Measurements from ENCODE around the gene RNPEPL1.

The RNPEPL1 gene

GRCh38 chr2:240578488-240578887 lies 10.2 kb downstream of the RNPEPL1 start:
- Histone ChIP-seq H3K27me3 (ENCODE audit: control insufficient read depth in 1 of 2, insufficient read depth in 2 of 2, low read length in 2 of 2) (no peaks in the 10 kb centered on the region), H3K36me3 (ENCODE audit: control insufficient read depth in 2 of 2, insufficient read depth in 2 of 2, low read length in 2 of 2) (peaks cover 0 to 17% of the 10 kb centered on the region in 2 donors), H3K9ac (ENCODE audit: low read length in 2 of 2) (no peak overlapping the region), H3K27ac (ENCODE audit: low read length) (no peak overlapping the region), H3K9me3 (ENCODE audit: control insufficient read depth in 2 of 2, low read length in 2 of 2) (no peaks in the 10 kb centered on the region), H3K4me3 (ENCODE audit: low read length in 2 of 2) (no peak overlapping the region), H3K4me1 (ENCODE audit: control insufficient read depth, insufficient read depth, low read length) (peaks cover 4% of the 10 kb centered on the region)

- Histone ChIP-seq H3K27me3 (ENCODE audit: control insufficient read depth in 1 of 2, insufficient read depth in 2 of 2, low read length in 2 of 2) (no peaks in the 10 kb centered on the region), H3K4me1 (ENCODE audit: control insufficient read depth, insufficient read depth, low read length) (peaks cover 8% of the 10 kb centered on the region), H3K9ac (ENCODE audit: low read length in 2 of 2) (no peak overlapping the region), H3K9me3 (ENCODE audit: control insufficient read depth in 2 of 2, low read length in 2 of 2) (no peaks in the 10 kb centered on the region), H3K36me3 (ENCODE audit: control insufficient read depth in 2 of 2, insufficient read depth in 2 of 2, low read length in 2 of 2) (peaks cover 0 to 17% of the 10 kb centered on the region in 2 donors), H3K27ac (ENCODE audit: low read length) (no peak overlapping the region), H3K4me3 (ENCODE audit: low read length in 2 of 2) (no peak overlapping the region)
These were observed 10.9 kb downstream of the RNPEPL1 start for GRCh38 chr2:240579071-240579762.

- Histone ChIP-seq H3K36me3 (ENCODE audit: control insufficient read depth in 2 of 2, insufficient read depth in 2 of 2, low read length in 2 of 2) (peaks cover 0 to 12% of the 10 kb centered on the region in 2 donors), H3K9me3 (ENCODE audit: control insufficient read depth in 2 of 2, low read length in 2 of 2) (no peaks in the 10 kb centered on the region), H3K4me3 (ENCODE audit: low read length in 2 of 2) (no peak overlapping the region), H3K9ac (ENCODE audit: low read length in 2 of 2) (no peak overlapping the region), H3K27me3 (ENCODE audit: control insufficient read depth in 1 of 2, insufficient read depth in 2 of 2, low read length in 2 of 2) (no peaks in the 10 kb centered on the region), H3K4me1 (ENCODE audit: control insufficient read depth, insufficient read depth, low read length) (peaks cover 15% of the 10 kb centered on the region), H3K27ac (ENCODE audit: low read length) (no peak overlapping the region)
These were observed 11.7 kb downstream of the RNPEPL1 start for GRCh38 chr2:240579771-240580614.

- Histone ChIP-seq H3K27ac (ENCODE audit: low read length) (no peak overlapping the region), H3K9me3 (ENCODE audit: control insufficient read depth in 2 of 2, low read length in 2 of 2) (no peaks in the 10 kb centered on the region), H3K4me1 (ENCODE audit: control insufficient read depth, insufficient read depth, low read length) (peaks cover 23% of the 10 kb centered on the region), H3K4me3 (ENCODE audit: low read length in 2 of 2) (no peak overlapping the region), H3K27me3 (ENCODE audit: control insufficient read depth in 1 of 2, insufficient read depth in 2 of 2, low read length in 2 of 2) (no peaks in the 10 kb centered on the region), H3K36me3 (ENCODE audit: control insufficient read depth in 2 of 2, insufficient read depth in 2 of 2, low read length in 2 of 2) (peaks cover 0 to 10% of the 10 kb centered on the region in 2 donors), H3K9ac (ENCODE audit: low read length in 2 of 2) (no peak overlapping the region)
These were observed 13.5 kb downstream of the RNPEPL1 start for GRCh38 chr2:240581811-240582210.

GRCh38 chr2:240582781-240583180 lies 14.5 kb downstream of the RNPEPL1 start:
- H3K36me3 ChIP-seq (ENCODE audit: control insufficient read depth in 2 of 2, insufficient read depth in 2 of 2, low read length in 2 of 2) = peaks cover 0 to 6% of the 10 kb centered on the region in 2 donors
- H3K27ac ChIP-seq (ENCODE audit: low read length) = no peak overlapping the region
- no peaks in the 10 kb centered on the region for H3K27me3 ChIP-seq (ENCODE audit: control insufficient read depth in 1 of 2, insufficient read depth in 2 of 2, low read length in 2 of 2)
- H3K4me3 ChIP-seq (ENCODE audit: low read length in 2 of 2) = no peak overlapping the region
- no peak overlapping the region for H3K9ac ChIP-seq (ENCODE audit: low read length in 2 of 2)
- H3K9me3 ChIP-seq (ENCODE audit: control insufficient read depth in 2 of 2, low read length in 2 of 2) = no peaks in the 10 kb centered on the region
- peaks cover 31% of the 10 kb centered on the region for H3K4me1 ChIP-seq (ENCODE audit: control insufficient read depth, insufficient read depth, low read length)

- Histone ChIP-seq H3K4me1 (ENCODE audit: control insufficient read depth, insufficient read depth, low read length) (peaks cover 40% of the 10 kb centered on the region), H3K27ac (ENCODE audit: low read length) (no peak overlapping the region), H3K9ac (ENCODE audit: low read length in 2 of 2) (no peak overlapping the region)
These were observed 15.5 kb downstream of the RNPEPL1 start for GRCh38 chr2:240583774-240584173.

GRCh38 chr2:240584486-240585031 lies 16.3 kb downstream of the RNPEPL1 start:
- Histone ChIP-seq H3K9me3 (ENCODE audit: control insufficient read depth in 2 of 2, low read length in 2 of 2) (no peaks in the 10 kb centered on the region), H3K4me1 (ENCODE audit: control insufficient read depth, insufficient read depth, low read length) (peaks cover 44% of the 10 kb centered on the region), H3K4me3 (ENCODE audit: low read length in 2 of 2) (peak overlapping the region; percentile 87 to 99), H3K27ac (ENCODE audit: low read length) (no peak overlapping the region), H3K36me3 (ENCODE audit: control insufficient read depth in 2 of 2, insufficient read depth in 2 of 2, low read length in 2 of 2) (peaks cover under 1 to 2% of the 10 kb centered on the region in 2 donors), H3K27me3 (ENCODE audit: control insufficient read depth in 1 of 2, insufficient read depth in 2 of 2, low read length in 2 of 2) (no peaks in the 10 kb centered on the region), H3K9ac (ENCODE audit: low read length in 2 of 2) (no peak overlapping the region)

More at GRCh38 chr2:240583774-240584173, 15.5 kb downstream of the RNPEPL1 start:
- H3K9me3 ChIP-seq (ENCODE audit: control insufficient read depth in 2 of 2, low read length in 2 of 2) = no peaks in the 10 kb centered on the region
- H3K27me3 ChIP-seq (ENCODE audit: control insufficient read depth in 1 of 2, insufficient read depth in 2 of 2, low read length in 2 of 2) = no peaks in the 10 kb centered on the region
- H3K36me3 ChIP-seq (ENCODE audit: control insufficient read depth in 2 of 2, insufficient read depth in 2 of 2, low read length in 2 of 2) = peaks cover 0 to 2% of the 10 kb centered on the region in 2 donors
- no peak overlapping the region for H3K4me3 ChIP-seq (ENCODE audit: low read length in 2 of 2)

GRCh38 chr2:240585101-240585500 lies 16.8 kb downstream of the RNPEPL1 start:
- Histone ChIP-seq H3K4me1 (ENCODE audit: control insufficient read depth, insufficient read depth, low read length) (peaks cover 41% of the 10 kb centered on the region), H3K4me3 (ENCODE audit: low read length in 2 of 2) (peak overlapping the region; percentile 87 to 99)

GRCh38 chr2:240585681-240586197 lies 17.5 kb downstream of the RNPEPL1 start:
- Histone ChIP-seq H3K36me3 (ENCODE audit: control insufficient read depth in 2 of 2, insufficient read depth in 2 of 2, low read length in 2 of 2) (peaks cover 3 to 4% of the 10 kb centered on the region in 2 donors), H3K27ac (ENCODE audit: low read length) (peak overlapping the region; percentile 82), H3K27me3 (ENCODE audit: control insufficient read depth in 1 of 2, insufficient read depth in 2 of 2, low read length in 2 of 2) (no peaks in the 10 kb centered on the region), H3K4me1 (ENCODE audit: control insufficient read depth, insufficient read depth, low read length) (peaks cover 40% of the 10 kb centered on the region), H3K9ac (ENCODE audit: low read length in 2 of 2) (peak overlapping the region; percentile 99), H3K9me3 (ENCODE audit: control insufficient read depth in 2 of 2, low read length in 2 of 2) (no peaks in the 10 kb centered on the region), H3K4me3 (ENCODE audit: low read length in 2 of 2) (peak overlapping the region; percentile 87 to 99)

More at GRCh38 chr2:240585101-240585500, 16.8 kb downstream of the RNPEPL1 start:
- Histone ChIP-seq H3K36me3 (ENCODE audit: control insufficient read depth in 2 of 2, insufficient read depth in 2 of 2, low read length in 2 of 2) (peaks cover 2 to 3% of the 10 kb centered on the region in 2 donors), H3K9ac (ENCODE audit: low read length in 2 of 2) (peak overlapping the region; percentile 99), H3K27me3 (ENCODE audit: control insufficient read depth in 1 of 2, insufficient read depth in 2 of 2, low read length in 2 of 2) (no peaks in the 10 kb centered on the region), H3K27ac (ENCODE audit: low read length) (no peak overlapping the region), H3K9me3 (ENCODE audit: control insufficient read depth in 2 of 2, low read length in 2 of 2) (no peaks in the 10 kb centered on the region)

GRCh38 chr2:240586198-240586918 lies 18.1 kb downstream of the RNPEPL1 start, which contains the start of gene CAPN10:
Gene CAPN10 (plus strand): TSS chr2:240586734. CDS start chr2:240586912, 178 bp downstream.
- Histone ChIP-seq H3K27ac (ENCODE audit: low read length) (peak within 1 kb of the TSS; percentile 82), H3K36me3 (ENCODE audit: control insufficient read depth in 2 of 2, insufficient read depth in 2 of 2, low read length in 2 of 2) (peaks cover 8 to 10% of the 10 kb centered on the region in 2 donors), H3K4me1 (ENCODE audit: control insufficient read depth, insufficient read depth, low read length) (peaks cover 40% of the 10 kb centered on the region), H3K9ac (ENCODE audit: low read length in 2 of 2) (peak within 1 kb of the TSS; percentile 99), H3K4me3 (ENCODE audit: low read length in 2 of 2) (peak within 1 kb of the TSS; percentile 87 to 99), H3K27me3 (ENCODE audit: control insufficient read depth in 1 of 2, insufficient read depth in 2 of 2, low read length in 2 of 2) (no peaks in the 10 kb centered on the region), H3K9me3 (ENCODE audit: control insufficient read depth in 2 of 2, low read length in 2 of 2) (no peaks in the 10 kb centered on the region)

Measured in stomach smooth muscle (tissue), 2 donors.